Measurements from ENCODE around the gene PLCB4.

GRCh38 chr20:9092655-9093054 is 23.8 kb downstream of the PLCB4 start:
- TF ChIP-seq PAX5 (IDR thresholded peaks at IDR 0.05; ENCODE audit: insufficient read depth, low read length, severe bottlenecking) (no peak), TAF1 (IDR thresholded peaks at IDR 0.05; ENCODE audit: low read depth, low read length) (no peak), POLR2AphosphoS5 (IDR thresholded peaks at IDR 0.05; ENCODE audit: low read depth, low read length) (no peak), POLR2A (IDR thresholded peaks at IDR 0.05; ENCODE audit: low read depth, low read length) (no peak)
